Measurements from ENCODE around the gene SSX2IP. TPM values are rescaled to one million over a fixed set of nuclear protein-coding genes. Genes with fewer than 3 reads are reported as not detected.

The SSX2IP gene
- total RNA-seq, 1 donor from 2014 or later: 11.9 TPM

- Histone ChIP-seq H3K27me3 (ENCODE audit: low read depth) (no peaks in the 10 kb centered on the region), H3K27ac (replicated peaks) (no peak overlapping the region), H3K4me1 (peaks cover 22% of the 10 kb centered on the region), H3K36me3 (no peaks in the 10 kb centered on the region), H3K9me3 (replicated peaks) (peaks cover 11% of the 10 kb centered on the region), H3K4me3 (no peak overlapping the region)
- TF ChIP-seq, protein P1, sequence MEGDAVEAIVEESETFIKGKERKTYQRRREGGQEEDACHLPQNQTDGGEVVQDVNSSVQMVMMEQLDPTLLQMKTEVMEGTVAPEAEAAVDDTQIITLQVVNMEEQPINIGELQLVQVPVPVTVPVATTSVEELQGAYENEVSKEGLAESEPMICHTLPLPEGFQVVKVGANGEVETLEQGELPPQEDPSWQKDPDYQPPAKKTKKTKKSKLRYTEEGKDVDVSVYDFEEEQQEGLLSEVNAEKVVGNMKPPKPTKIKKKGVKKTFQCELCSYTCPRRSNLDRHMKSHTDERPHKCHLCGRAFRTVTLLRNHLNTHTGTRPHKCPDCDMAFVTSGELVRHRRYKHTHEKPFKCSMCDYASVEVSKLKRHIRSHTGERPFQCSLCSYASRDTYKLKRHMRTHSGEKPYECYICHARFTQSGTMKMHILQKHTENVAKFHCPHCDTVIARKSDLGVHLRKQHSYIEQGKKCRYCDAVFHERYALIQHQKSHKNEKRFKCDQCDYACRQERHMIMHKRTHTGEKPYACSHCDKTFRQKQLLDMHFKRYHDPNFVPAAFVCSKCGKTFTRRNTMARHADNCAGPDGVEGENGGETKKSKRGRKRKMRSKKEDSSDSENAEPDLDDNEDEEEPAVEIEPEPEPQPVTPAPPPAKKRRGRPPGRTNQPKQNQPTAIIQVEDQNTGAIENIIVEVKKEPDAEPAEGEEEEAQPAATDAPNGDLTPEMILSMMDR (IDR thresholded peaks at IDR 0.05; ENCODE audit: borderline replicate concordance): no peak
- intact Hi-C loops (cut with micrococcal nuclease): loop anchor here (10.0 kb wide), 1 partner anchor 160 kb away; no protein-coding TSS in a partner anchor
- no peak for DNase-seq
Measured at GRCh38 chr1:84605157-84605556, 85.1 kb downstream of the SSX2IP start.

GRCh38 chr1:84603941-84604830 is 86.1 kb downstream of the SSX2IP start:
- TF ChIP-seq, protein P1 (IDR thresholded peaks at IDR 0.05; ENCODE audit: borderline replicate concordance): peak; percentile 67
- Histone ChIP-seq H3K4me3 (peak overlapping the region; percentile 53), H3K27ac (replicated peaks) (peak overlapping the region; percentile 52), H3K4me1 (peaks cover 30% of the 10 kb centered on the region), H3K36me3 (no peaks in the 10 kb centered on the region), H3K27me3 (ENCODE audit: low read depth) (no peaks in the 10 kb centered on the region), H3K9me3 (replicated peaks) (peaks cover 11% of the 10 kb centered on the region)
- intact Hi-C loops (cut with micrococcal nuclease): loop anchor here (10.0 kb wide), 1 partner anchor 159 kb away; no protein-coding TSS in a partner anchor
- peak; percentile 23 for DNase-seq

DNA sequence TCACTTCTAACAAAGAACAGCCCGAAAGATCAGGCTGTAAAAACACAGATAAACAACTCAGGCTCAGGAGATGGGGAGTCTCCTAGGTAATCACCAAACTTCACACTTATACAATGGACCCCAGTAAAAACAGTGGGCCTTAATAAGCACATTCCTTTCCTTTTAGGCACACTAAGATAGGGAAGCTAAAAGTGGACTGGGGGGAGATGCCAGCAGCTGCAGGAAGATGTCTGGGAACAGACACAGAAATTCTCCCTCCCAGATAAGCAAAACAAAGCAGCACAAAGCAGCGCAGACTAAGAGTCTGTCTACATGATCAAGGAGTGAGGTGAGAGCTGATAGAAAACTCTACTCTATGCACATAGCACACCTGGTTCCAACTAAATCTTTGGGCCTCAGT is 87.0 kb downstream of the SSX2IP start:
- H3K36me3 ChIP-seq: no peaks in the 10 kb centered on the region
- DNase-seq: no peak
- TF ChIP-seq, protein P1 (IDR thresholded peaks at IDR 0.05; ENCODE audit: borderline replicate concordance): no peak
- H3K4me1 ChIP-seq: peaks cover 32% of the 10 kb centered on the region
- H3K27me3 ChIP-seq (ENCODE audit: low read depth): no peaks in the 10 kb centered on the region
- peak overlapping the region; percentile 52 for H3K27ac ChIP-seq (replicated peaks)
- peak overlapping the region; percentile 53 for H3K4me3 ChIP-seq
- H3K9me3 ChIP-seq (replicated peaks): peaks cover 11% of the 10 kb centered on the region
- intact Hi-C loops (cut with micrococcal nuclease): loop anchor here (10.0 kb wide), 1 partner anchor 158 kb away; no protein-coding TSS in a partner anchor

DNA sequence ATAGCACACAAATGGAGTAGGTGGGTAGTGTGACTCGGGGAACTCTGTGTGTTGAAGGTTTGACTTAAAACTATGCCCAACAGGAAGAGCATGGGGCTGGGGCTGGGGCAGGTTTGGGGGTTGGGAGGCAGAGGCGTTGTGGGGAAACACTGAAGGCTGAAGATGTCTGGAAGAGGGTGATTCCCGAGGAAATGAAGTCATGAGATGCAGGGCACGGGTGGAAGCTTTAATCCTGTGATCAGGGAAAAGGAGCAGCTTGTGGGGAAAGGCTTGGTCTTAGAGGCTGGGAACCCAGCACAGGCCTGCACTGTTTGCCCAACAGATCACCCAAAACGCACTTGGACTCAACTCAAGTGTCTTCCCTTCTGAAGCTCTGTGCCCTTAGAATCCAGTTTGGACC is 89.5 kb downstream of the SSX2IP start:
- Histone ChIP-seq H3K27ac (replicated peaks) (no peak overlapping the region), H3K36me3 (no peaks in the 10 kb centered on the region), H3K4me1 (peaks cover 32% of the 10 kb centered on the region), H3K4me3 (no peak overlapping the region), H3K27me3 (ENCODE audit: low read depth) (no peaks in the 10 kb centered on the region), H3K9me3 (replicated peaks) (peaks cover 11% of the 10 kb centered on the region)
- TF ChIP-seq, protein P1 (IDR thresholded peaks at IDR 0.05; ENCODE audit: borderline replicate concordance): no peak
- no peak for DNase-seq
- intact Hi-C loops (cut with micrococcal nuclease): loop anchor here (10.0 kb wide), 1 partner anchor 156 kb away; no protein-coding TSS in a partner anchor

DNA sequence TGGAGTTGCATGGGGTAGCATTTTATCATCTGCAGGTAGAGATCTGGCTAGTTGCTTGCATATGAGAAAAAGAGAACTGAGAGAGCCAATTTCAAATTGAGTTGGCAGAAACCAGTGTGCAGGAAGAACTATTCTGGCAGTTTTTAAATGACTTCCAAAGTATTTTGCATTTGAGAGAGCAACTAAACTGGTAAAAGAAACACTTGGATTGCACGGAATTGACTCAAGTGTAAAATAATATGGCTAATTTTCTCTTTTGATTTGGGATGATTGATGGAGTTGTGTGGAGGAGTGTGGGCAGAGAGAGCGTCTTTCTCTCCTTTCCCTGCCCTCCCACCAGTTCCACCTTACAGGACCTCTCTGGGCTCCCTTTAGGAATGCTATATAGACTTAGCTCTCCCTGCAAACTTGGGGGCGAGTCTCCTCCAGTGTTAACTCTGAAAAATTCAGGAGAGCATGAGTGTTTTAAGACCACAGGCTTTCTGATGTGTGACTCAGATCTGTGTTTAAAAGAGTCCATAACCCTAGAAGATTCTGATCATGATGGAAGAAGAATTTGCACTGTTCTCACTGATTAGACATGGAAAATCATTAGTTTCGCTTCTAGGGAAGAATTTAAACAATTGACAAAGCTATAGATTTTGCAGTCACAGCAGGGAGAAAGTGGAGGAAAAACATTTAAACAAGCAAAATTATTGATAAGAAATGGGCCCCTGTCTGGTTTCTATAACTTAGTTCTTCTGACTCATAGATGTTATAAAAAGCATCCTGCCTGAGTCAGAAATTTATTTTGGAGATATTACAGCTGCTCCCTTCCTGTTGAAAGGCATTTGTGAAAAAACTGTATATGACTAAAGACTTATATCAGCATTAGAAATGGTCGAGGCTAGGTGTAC is 91.2 kb downstream of the SSX2IP start:
- Histone ChIP-seq H3K9me3 (replicated peaks) (peaks cover 10% of the 10 kb centered on the region), H3K4me3 (no peak overlapping the region), H3K27ac (replicated peaks) (no peak overlapping the region), H3K4me1 (peaks cover 24% of the 10 kb centered on the region), H3K27me3 (ENCODE audit: low read depth) (no peaks in the 10 kb centered on the region), H3K36me3 (no peaks in the 10 kb centered on the region)
- TF ChIP-seq, protein P1 (IDR thresholded peaks at IDR 0.05; ENCODE audit: borderline replicate concordance): no peak
- no peak for DNase-seq
- intact Hi-C loops (cut with micrococcal nuclease): no loop called here

Data from left ventricle myocardium inferior (tissue), 1 donor.